ENCODE results near the gene APOD. TPM values are rescaled to one million over a fixed set of nuclear protein-coding genes. Genes with fewer than 3 reads are reported as not detected.

Gene APOD
- total RNA-seq, 1 experiment from 2014 or later, result not detected

DNA sequence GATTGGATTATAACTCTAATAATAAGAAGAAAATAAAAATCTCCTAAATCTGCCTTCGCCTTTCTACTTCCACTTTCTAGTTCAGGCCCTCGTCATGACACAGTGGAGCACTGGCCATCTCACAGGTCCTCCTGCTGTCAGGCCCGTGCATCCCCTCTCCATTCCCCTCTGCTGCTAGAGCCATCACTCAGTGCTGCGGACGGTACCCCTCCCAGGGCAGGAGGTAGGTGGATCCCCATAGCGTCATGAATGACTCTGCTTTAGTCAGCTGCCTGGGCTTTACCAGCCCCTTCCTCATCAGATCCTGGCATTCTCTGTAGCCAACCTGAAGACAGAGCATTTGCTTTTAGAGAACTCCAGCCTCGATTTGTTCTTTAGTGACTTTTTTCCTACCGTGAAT lies 28.6 kb downstream of the APOD start:
- DNase-seq (ENCODE audit: low read depth), result no peak

DNA sequence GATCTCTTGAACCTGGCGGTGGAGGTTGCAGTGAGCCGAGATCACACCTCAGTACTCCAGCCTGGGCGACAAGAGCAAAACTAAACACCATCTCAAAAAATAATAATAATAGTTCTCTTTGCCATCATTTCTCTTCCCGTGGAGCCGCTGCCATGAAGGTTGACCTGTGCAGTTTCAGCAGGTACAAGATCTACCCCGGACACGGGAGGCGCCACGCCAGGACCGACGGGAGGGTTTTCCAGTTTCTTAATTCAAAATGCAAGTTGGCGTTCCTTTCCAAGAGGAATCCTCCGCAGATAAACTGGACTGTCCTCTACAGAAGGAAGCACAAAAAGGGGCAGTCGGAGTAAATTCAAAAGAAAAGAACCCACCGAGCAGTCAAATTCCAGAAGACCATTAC lies 29.3 kb downstream of the APOD start:
- no peak for DNase-seq (ENCODE audit: low read depth)

DNA sequence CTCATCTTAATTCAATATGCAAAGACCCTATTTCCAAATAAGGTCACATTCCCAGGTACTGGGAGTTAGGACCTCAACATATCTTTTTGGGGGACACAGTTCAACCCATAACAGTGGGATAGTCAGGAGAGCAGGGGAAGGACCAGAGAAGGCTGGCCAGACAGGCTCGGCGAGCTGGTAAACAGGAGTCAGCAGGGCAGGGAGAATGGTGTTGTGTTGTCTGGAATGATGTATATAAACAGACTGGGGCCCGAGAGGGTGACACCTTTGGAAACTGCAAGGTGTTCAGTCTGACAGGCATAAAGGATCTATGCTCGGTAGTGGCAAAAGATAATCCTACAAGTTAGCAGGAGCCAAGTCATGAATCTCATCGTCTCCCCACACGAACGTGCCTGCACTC lies 30.5 kb downstream of the APOD start:
- DNase-seq (ENCODE audit: low read depth), result no peak

DNA sequence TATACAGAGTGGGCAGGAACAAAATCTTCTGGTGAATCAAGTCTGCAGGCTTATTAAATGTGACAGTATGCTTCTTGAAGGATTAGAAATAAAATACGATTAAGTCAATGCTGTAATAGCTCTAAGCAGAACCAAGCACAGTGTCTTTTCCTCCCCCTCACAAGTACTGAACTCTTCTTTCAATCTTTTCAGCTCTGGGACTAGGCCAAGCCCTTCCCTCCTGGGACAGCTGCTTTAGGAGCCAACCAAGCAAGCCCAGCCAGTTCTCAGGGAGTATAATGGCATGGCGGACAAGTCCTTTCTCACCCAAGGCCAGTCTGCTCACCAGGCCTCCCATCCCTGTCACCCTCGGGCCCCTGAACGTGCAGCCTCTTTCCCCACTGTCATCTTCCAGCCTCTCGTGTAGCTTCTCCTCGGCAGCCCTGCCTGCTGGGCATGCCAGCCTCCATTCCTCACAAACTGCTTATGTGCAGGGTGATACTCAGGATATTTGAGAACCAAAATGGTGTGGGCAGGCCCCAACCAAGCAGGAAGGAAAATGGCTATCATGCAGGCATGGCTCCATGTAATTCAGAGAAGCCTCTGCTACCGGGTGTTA lies 32.3 kb downstream of the APOD start:
- no peak for DNase-seq (ENCODE audit: low read depth)

DNA sequence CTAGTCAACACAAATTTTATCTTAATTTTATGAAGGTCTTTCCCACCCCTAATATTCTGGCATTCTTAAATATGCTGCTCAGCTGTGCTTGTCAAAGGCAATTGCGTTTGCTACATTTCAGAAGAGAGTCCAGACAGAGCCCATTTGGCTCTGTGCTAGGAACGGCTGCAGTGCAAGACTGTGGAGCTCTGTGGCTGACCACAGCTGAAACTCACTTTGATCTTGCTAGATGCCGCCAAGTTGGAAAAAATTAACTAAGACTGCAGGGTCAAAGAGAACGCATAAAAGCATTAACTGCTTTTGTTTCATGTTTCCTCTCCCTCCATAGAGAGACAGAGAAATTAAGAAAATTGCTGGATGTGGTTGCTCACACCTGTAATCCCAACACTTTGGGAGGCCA lies 33.0 kb downstream of the APOD start:
- no peak for DNase-seq (ENCODE audit: low read depth)

DNA sequence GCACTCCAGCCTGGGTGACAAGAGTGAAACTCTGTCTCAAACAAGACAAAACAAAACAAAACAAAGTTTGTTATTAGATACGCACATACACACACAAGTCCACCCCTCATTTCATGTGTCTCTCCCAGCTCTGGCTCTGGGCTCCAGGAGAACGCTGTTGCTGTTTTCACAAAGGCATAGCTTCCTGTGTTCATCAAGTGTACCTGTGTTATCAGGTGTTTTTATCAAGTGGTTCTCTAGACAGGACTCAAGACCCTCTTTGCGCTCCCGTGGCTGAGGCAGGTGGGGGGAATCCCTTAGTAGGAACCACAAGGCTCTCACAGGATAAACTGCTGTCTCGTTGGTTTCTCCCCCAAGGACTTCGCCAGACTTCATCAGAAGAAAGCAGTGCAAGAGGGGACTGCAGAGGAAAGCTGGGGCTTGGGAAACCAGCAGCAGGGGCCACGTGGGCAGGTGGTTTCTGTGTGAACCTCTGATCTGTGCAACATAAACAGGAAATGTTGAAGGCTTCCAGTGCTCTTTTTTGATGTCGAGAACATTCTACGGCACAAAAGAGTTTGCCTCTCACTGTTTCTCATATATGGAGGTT lies 33.7 kb downstream of the APOD start:
- no peak for DNase-seq (ENCODE audit: low read depth)

DNA sequence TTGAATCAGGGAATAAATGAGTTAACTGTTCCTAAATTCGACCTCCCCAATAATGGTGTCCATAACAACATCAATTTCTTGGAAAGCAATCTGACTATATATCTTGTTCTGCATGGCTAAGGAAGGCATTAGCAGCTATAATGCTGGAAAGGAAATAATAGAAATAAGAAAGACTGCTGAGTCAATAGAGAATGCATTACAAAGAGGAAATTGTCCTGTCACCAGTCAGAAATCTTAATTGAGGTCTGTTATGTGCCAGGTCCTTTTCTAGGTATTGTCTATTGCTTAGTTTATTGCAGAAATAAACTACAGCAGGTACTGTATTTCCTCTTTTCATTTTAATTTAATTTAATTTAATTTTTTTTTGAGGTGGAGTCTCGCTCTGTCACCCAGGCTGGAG lies 34.8 kb downstream of the APOD start:
- DNase-seq (ENCODE audit: low read depth), result no peak

DNA sequence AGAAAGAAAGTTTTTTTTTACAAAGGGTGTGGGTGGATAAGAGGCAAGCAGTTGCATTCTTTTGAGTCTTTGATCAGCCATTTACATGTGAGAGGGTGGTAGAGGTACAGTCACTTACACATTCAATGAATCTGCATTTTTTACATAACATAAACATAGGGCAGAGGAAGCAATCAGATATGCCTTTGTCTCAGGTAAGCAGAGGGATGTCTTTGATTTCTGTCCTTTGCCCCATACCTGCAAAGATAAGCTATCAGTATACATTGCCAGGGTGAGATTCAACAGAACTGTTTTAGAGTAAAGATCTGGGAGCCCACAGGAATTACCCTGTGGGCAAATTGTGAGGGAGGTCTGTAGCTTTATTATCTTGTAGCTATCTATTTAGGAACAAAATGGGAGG lies 35.2 kb downstream of the APOD start:
- no peak for DNase-seq (ENCODE audit: low read depth)

DNA sequence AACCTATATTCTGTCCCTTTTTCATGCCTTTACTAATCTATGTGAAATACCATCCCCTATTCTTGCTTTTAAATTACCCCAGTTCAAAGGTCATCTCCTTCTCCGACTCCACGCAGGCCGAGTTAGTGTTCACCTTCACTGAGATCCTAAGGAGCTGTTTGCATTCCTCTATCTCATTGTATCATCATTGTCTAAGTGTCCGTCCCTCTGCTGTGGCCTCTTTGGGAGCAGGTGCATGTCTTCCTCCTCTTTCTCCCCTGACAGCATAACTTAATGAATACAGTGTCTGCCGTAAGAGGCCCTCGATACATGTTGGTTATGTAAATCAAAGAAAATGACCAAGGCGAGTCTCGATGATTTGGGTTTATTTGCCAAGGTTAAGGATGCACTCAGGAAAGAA lies 35.7 kb downstream of the APOD start:
- DNase-seq (ENCODE audit: low read depth), result no peak

DNA sequence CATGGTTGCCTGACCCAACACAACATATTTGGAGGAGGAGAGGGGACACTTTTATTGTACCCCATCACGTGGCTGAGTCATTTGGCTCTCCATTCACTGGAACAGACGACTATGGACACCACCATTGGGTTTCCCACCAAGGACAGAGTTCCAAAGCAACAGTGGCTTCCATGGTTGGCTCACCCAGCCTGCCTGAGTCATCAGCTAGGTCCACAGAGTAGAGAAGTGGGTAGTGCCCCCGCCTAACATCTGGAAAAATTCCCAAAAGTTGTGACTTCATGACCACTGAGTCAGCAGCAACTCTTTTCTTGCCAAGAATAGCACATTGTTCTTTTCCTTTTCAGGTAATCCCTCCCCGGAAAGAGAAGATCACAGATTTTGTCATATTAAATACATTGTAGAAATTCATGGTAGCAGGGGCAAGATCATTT lies 37.6 kb downstream of the APOD start:
- peak; percentile 97 for DNase-seq (ENCODE audit: low read depth)

DNA sequence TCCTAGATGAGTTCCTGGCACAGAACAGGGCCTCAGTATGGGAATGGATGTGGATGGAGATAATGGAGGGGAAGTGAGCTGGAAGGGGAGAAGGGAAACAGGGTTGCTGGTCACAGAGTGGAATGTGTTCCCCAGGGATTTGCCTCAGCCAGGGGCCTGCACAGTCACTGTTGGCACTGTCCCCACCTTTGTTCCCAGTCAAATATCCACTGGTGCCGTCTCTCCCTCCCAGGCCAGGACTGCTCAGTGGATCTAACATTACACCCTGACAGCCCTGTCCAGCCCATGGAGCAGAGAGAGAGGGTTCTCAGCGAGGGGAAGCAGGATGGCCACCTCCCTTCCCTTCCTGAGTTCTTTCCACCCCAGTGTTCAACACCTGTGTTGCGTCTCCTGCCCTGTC lies 39.1 kb downstream of the APOD start:
- DNase-seq (ENCODE audit: low read depth), result no peak

DNA sequence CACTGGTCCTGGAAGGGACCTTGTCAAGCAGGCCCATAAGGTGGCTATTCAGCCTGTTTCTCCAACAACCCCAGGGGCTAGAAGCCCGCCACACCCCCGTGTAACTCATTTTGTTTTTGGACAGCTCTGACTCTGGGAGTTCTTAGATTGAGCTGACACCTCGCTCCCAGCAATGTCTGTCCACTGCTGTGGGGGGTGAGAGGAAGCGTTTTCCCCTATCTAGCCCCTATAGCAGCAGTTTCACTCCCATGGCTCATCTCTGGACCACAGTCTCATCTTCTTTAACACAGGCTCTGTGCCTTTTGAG lies 39.6 kb downstream of the APOD start:
- no peak for DNase-seq (ENCODE audit: low read depth)

DNA sequence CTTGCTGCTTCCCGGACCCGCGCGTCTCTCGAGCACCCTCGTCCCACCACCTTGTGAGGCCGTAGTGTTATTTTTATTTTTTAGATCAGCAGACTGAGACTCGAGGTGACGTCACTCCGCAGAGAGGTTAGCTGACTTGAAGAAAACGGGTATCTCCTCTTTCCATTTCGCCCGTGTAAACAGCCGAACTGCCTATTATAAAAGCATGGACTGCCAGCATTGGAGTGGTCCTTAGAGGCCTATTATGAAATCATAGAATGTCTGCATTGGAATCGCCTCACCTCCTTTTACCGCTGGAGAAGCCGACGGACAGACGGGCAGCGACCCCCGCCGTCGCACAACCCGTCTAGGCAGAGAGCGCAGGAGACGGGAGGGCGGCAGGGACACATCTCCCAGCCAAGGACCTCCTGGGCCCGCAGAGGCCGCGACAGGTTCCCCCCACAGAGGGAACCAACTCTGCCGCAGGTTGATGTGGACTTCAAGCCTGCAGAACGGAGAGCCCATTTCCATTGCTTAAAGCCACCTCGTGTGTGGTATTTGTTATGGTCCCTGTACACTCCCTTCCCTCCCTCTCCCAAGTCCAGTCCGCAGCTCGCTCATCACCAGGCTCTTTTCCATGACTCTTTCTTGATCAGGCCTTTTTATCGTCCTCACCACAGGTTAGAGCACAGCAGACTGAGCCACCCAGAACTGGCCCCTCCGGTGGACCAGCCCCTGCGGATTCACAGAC lies 40.1 kb downstream of the APOD start:
- no peak for DNase-seq (ENCODE audit: low read depth)

DNA sequence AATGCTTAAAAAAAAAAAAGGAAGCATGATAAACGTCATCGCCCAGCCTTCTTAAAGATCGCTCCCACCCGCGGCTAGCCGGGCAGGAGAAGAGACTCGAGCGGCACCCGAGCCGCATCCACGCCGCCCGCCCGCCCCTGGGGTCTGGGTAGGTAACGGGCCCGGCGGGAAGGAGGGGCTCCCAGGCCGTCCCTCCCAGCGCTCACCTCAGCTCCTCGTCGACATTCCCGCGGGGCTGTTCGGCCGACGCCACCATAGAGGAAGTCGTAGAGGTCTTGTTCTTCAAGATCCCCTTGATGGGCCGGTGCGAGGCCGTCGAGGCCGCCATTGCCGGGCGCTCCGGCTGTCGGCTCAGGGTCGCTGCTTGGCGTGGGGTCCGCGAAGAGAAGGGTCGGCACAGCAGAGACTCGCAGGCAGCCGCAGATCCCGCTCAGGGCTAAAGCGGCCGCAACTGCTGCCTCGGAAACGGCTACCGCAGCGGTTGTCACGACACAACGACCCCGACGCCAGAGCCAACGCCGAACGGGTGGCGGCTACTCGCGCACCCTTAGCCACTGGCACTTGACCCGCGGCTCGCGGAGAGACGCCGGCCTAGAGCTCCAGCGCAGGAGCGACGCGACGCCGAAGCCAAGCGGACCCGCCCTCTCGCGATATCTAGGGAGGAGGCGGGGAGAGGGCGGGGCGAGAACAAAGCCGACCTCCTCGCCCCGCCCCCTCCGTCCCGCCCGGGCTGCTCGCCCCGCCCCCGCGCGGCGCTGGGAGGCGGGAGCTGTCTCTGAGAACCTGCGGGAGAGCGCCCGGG lies 40.8 kb downstream of the APOD start, which contains the start of gene PPP1R2:
TSS of gene PPP1R2 (minus strand) at position 628 of the 802 bp plus-strand sequence. CDS start at position 328, 300 bp downstream.
- peak; percentile 79 for DNase-seq (ENCODE audit: low read depth)

DNA sequence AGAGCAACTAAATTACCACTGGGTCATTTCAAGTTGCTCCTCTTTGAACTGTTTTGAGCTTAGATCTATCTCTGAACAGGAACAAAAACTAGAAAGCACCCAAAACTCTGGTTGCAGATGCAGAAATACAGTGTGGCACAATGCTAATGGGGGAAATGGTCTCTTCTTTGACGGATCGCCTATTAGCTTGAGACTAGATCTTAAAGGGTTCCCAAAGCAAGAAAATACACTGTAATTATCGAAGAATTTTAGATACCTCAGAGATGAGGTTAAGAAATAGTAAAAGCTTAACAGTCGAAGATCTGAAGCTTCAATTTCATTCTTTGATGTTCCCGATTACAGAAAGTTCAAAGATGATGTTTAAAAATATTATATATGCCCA lies 41.4 kb downstream of the APOD start:
- DNase-seq (ENCODE audit: low read depth), result no peak

DNA sequence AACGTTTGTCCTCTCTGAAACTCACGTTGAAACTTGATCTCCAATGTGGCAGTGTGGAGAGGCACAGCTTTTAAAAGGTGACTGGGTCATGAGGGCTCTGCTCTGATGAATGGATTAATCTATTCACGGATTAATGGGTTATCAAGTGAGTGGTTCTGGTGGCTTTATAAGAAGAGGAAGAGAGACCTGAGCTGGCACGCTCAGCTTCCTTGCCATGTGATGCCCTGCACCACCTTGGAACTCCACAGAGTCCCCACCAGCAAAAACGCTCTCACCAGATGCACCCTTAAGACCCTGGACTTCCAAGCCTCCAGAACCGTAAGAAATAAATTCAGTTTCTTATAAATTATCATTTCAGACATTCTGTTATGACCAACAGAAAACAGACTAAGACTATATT lies 43.2 kb downstream of the APOD start:
- DNase-seq (ENCODE audit: low read depth), result no peak

DNA sequence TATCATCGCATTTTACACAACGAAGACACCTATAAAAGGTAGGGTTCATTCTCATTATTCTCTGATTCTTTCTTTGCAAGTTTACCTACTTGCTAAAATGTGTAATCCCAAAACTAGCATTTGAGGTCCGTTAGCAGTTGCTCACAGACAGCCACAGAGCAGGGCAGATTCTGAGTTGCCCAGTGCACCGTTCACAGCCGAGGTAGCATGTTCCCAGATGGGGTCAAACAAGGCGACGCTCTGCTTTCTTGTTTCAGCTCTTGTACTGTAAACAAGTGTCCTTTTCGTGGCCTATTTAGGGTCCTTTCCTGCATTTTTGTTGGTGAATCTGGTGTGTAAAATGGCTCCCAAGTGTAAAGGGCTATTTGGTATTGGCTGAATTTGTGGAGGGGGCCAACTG lies 43.7 kb downstream of the APOD start:
- DNase-seq (ENCODE audit: low read depth), result no peak

DNA sequence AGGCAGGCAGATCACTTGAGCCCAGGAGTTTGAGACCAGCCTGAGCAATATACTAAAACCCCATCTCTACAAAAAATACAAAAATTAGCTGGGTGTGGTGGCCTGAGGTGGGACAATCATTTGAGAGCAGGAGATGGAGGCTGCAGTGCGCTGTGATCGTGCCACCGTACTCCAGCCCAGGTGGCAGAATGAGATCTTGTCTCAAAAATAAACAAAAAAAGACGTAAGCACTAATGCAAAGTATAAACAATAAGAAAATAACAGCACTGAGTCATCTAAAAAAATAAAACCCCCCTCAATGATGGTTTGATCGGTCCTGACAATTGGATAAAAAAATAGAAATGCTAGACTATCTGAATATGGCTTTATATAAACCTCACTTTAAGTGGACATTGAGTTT lies 44.3 kb downstream of the APOD start:
- DNase-seq (ENCODE audit: low read depth), result no peak

DNA sequence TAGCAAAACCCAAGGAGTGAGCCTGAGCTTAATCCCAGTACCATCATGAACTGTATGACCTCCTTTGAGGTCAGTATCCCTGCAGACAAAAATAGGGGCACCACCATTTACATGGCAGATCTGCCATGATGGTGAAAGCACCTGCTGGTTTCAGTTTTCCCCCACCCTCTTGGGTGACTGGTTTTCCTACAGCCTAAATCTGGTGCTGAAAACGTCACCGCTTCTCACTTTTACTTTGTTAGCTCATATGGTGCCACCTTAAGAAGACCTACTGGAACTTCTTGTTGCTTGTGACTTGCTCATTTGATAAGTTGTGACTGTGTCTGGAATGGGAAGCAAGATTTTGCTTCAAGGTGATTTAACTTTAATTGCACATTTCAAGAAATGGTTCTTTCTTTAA lies 45.7 kb downstream of the APOD start:
- no peak for DNase-seq (ENCODE audit: low read depth)

DNA sequence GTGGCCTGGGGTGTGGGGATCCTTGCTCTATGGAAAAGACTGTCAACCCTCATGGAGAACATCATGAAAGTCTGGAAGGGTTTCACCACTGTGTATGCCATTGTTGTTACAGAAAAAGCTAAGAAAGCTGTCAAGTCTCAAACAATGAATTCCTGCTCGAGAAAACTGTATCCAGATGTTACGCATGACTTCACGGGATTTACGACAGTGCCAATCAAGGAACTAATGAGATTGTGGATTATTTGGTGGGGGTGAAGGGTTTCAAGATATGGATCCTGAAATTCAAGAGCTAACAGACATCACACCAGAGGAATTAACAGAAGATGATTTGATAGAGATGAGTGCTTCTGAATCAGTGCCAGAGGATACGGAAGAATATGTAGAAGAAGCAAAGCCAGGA lies 48.4 kb downstream of the APOD start:
- no peak for DNase-seq (ENCODE audit: low read depth)

DNA sequence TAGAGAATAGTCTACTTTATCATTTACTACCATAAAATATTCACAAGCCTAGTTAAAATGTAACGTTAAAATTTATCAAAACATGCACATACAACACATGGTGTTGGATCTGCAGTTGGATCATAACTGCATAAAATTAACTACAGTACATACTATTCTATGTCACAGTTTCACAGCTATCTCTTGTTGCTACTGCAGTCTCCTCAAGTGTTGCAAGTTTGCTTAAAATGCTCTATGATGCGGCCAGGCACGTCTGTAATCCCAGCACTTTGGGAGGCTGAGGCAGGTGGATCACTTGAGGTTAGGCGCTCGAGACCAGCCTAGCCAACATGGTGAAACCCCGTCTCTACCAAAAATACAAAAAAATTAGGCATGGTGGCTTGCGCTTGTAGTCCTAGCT lies 50.9 kb downstream of the APOD start:
- no peak for DNase-seq (ENCODE audit: low read depth)

DNA sequence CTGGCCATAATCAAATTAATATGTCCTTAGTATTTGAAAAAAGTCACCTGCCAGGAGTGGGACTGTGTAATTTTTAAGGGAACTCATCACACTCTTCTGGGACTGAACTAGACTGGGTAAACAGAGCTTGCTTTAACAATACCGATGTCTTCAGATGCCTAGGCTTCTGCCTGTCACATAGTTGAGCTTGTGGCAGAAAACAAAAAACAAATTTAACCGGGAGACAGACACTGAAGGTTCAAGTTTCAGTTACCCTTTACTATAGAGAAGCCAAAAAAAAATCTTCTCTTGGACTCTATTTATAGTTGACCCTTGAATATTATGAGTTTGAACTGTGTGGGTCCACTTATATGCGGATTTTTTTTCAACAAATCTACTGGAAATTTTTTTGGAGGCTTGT lies 51.4 kb downstream of the APOD start:
- DNase-seq (ENCODE audit: low read depth), result no peak

Data from HT1080 (cell line).